Activated CD8-positive, alpha-beta memory T cell treated with anti-CD3 and anti-CD28 coated beads for 4 hours (primary cell): Measurements from ENCODE around the gene PRR35.

Source experiments
- DNase-seq, 2 donors: peaks; one replicate each; pipeline ENCODE4 v3.0.0-alpha.2; 2020; ENCODE audit warnings: low read depth in 2 of 2

The PRR35 gene

DNA sequence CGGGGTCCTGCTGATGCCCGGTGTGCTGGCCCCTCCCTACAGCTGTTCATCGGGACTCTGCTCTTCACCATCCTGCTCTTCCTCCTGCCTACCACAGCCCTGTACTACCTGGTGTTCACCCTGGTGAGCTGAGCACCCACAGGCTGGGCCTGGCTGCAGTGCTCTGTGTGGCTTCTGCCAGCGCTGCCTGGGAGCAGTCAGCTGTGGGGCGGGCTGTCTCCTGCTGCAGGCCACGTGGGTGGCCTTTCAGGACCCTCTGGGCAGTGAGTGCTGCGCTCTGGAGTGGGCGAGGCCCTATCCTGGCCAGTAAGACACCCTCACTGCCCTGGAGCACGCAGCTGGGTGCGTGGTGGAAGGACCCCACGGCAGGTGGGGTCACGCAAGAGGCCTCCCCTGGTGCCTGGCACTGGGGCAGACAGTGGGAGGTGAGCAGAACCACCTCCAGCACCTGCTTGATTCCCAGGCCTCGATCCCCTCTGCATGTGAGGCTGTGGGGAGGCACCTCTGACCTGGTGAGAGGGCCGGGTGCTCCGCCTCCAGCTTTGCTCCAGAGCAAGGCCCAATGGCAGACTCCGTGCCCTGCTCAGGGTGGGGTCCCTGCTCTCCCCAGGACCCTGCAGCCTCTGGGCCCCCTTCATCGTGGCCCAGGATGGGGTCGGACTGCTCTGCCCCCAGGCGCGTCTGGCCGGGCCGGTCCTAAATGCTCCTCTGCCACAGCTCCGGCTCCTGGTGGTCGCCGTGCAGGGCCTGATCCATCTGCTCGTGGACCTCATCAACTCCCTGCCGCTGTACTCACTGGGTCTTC lies 20.1 kb downstream of the PRR35 start:
- no peak for DNase-seq

DNA sequence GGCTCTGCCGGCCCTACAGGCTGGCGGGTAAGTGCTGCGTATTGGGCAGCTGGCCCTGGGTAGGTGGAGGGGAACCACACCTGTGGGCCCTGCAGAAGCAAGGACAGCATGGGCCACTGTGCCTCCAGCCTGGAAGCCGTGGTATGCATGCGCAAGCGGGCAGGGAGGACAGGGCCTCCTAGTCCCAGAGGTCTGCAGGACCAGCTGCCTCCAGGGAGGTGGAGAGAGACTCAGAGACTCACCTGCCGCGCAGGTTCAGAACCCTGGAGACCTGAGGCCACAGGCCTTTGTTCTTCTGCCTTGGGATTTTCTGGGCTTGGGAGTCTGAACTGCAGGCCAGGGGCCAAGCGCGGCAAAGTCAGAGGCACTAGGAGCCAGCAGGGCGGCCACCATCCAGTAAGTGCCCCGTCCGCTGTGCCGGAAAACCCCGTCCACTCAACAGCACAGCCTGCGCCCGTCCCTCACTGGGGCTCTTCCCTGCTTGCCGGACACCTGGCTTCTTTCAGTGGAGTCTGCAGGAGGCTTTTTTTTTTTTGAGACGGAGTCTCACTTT lies 20.8 kb downstream of the PRR35 start:
- DNase-seq, result no peak

DNA sequence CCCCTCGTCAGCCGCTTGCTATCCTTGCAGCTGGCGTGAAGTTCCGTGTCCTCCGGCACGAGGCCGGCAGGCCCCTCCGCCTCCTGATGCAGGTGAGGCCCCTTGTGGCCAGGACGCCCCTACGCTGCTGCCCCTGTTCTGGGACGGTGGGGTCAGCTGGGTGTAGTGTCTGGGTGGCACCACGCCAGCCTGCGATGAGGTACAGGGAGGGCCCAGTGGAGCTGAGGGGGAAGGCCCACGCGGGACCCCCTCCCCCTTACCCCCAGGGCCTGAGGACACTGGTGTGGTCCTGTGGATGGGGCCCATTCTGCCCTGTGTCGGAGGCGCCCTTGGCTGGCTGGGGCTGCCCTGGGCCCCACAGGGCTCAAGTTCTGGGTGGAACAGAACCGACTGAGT lies 22.0 kb downstream of the PRR35 start:
- DNase-seq, result no peak

DNA sequence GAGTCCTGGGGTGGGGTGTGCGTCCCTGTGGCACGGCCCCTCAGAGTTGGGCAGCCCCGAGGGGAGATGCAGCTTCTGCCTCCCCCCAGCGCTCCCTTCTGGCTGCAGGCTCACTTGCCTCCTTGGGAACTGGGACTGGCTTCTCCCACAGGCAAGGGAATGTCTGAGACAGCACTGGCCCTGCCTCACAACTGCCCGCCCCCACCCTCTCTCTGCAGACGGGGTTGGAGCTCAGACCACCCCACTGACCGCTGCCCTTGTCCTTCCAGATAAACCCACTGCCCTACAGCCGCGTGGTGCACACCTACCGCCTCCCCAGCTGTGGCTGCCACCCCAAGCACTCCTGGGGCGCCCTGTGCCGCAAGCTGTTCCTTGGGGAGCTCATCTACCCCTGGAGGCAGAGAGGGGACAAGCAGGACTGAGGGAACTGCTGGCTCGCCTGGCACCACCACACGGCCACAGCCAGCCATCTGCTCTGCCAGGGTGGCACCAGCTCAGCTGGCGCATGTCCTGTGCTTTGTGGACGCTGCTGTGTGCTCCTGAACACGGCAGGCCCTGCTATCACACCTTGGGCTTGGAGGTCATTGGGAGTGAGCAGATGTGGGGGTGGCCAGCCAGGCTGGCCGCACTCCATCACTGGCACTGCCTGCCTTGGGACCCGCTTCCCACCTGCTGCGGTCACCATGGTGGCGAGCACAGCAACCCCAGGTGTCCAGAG lies 22.6 kb downstream of the PRR35 start:
- no peak for DNase-seq

DNA sequence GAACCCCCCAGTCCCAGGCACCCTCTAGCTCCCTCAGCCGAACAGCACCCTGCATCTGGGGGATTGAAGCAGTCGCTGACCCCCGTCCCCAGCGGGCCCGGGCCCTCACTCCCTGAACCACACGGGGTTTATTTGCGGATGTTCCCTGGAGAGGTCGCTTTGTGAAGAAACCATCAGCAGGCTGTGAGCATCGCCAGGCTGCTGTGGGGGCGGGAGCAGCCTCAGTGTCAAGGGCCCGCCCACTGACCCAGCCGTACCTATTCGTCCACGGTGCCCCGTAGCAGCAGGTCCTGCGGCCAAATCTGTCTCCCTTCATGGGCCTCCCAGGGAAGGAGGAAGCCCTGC lies 23.2 kb downstream of the PRR35 start:
- no peak for DNase-seq

DNA sequence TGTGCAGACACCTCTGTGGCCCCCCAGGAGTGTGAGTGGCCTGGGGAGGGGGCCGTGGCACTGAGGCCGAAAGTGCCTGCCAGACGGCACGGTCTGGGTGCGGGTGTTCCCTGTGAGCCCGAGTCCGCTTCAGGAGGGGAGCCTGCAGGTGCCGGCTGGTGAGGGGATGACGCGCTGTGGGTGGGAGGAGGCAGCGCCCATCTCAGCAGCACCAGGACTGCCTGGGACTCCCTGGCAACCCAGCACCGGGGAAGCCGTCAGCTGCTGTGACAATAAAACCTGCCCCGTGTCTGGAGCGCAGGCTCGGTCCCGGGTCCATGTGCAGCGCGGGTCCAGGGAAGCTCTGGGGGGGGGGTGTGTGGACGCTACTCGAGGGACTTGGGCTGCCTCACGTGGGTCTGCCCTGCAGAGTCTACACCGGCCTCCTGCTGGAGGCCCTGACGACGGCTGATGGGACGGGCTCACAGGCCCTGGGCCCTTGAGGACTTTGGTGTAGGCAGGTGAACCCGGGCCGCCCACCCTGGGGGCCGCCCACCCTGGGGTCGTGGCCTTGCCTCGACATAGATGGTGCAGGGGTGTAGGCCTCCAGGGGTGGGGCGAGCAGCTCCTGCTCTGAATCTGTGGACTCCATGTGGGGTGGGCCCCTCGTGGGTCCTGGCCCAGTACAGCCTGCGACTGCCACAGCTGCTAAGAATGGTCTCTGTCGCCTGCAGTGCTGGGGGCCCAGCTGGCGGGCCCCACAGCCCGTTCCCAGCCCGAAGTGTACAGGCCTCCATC lies 23.8 kb downstream of the PRR35 start:
- no peak for DNase-seq

DNA sequence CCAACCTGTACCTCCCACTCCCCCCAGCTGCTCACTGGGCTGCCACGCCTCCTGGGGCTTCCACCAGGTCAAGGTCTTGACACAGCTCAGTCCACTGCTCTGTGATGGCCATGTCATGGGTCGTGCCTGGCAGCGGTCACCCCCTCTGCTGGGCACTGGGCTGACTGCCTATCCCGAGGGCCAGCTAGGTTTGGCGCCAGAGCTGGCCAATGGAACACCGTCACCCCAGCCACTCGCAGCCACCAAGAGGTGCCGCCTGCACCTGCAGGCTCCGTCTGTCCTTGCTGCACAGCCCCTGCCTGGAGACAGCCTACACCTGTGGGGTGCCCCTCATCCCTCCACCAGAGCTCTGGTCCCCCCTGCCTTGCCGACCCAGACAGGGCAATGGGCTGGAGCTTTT lies 25.2 kb downstream of the PRR35 start:
- DNase-seq, result no peak

DNA sequence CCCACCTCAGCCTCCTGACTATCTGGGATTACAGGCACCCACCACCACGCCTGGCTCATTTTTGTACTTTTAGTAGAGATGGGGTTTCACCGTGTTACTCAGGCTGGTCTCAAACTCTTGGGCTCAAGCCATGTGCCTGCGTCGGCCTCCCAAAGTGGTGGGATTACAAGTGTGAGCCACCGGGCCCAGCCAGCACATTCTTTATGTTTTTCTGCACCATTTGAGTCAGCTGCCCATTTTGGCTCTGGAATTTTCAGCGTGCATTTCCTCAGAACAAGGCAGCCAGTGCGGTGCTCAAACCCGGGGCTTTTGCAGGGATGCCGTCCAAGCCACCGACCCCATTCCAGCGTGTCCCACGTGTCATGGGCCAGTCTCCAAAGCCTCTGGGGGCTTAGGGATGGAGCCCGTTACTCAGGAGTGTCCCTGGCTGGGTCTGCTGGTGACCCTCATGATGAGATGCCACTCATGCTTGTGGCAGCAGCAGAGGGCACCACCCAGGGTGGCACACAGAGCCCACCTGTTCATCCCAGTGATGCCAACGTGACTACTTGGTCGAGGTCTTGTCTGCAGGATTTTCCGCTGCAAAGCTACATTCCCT lies 26.0 kb downstream of the PRR35 start:
- no peak for DNase-seq

DNA sequence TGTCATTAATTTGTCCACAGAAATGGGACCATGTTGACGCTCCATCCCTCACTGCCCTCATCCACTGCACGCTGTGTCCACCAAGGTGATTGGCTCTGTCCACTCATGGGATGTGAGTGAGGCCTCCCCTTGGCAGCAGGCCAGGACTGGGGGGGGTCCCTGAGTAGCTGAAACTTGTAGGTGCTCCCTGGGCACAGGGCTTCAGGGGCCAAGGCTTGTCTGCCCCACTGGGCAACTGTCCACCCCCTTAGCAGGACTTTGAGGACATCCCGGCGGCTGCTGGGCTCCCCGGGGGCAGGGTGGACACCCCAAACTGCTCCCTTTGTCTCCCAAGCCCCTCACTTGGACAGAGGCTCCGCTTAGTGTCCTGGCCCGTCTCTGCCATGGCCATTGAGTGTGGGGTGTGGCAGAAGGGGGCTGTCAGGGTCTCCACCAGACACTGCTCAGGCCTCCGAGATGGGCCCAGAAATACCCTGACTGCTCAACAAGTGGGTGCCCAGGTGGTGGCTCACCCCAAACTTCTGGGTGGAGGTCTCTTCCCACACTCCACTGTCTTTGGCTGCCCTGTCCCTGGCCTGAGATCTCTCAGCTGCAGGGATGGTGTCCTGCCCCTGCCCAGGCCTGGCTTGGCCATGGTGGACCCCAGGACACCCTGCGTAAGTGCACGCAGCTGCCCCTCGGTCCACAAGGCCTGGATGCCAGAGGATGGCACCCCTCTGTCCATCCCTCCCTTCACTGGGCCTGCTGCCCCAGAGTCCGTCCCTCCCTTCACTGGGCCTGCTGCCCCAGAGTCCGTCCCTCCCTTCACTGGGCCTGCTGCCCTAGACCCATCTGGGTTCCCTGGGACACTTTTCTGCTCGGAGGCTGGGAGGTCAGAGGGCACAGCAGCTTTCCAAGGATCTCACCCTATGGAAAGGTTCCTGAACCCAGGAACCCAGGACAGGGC lies 26.7 kb downstream of the PRR35 start:
- DNase-seq, result no peak

DNA sequence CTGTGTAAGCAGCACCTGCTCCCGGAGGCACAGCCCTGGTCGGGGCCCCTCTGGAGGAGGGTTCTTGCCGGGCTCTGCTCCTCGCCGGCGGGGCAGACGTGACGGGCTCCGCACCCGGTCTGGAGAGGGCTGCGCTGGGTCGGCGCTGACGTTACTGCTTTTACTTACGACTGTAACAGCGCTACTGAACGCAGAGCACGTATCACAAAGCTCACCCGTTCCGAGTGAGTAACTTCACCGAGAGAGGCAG lies 28.4 kb downstream of the PRR35 start:
- no peak for DNase-seq

DNA sequence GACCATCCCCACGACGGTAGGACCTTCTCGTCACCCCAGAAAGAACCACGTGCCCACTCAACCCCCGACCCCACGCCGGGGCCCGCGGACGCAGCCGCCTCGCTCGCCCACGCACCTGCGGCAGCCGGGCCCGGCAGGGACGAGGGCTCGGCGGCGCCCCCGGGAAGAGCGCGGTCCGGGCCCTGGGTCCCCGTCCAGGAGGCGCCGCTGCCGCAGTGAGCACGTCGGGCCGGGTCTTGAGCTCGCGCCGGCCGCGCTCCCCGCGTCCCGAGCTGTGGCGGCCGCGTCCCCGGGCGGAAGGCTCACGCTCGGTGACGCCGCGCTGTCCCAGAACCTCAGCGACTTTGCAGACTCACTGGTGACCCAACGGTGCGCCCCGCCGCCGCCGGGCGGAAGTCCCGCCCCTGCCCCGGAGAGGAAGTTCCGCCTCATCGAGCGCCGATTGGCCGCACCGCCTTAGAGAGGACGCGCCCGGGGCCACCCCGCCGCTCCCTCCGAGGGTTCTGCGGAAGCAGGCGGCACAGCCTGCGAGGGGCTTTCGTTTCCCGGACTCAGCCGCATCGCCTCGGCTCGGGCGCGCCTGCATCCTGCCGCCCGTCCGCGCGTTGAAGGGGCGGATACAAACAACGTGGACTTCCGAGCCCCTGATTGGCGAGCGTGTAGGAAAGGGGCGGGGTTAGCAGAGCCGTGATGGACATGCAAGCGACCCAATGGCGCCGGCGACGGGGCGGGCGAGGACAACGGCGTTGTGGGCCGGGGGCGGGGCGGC lies 28.9 kb downstream of the PRR35 start:
- peak; percentile 96 for DNase-seq

DNA sequence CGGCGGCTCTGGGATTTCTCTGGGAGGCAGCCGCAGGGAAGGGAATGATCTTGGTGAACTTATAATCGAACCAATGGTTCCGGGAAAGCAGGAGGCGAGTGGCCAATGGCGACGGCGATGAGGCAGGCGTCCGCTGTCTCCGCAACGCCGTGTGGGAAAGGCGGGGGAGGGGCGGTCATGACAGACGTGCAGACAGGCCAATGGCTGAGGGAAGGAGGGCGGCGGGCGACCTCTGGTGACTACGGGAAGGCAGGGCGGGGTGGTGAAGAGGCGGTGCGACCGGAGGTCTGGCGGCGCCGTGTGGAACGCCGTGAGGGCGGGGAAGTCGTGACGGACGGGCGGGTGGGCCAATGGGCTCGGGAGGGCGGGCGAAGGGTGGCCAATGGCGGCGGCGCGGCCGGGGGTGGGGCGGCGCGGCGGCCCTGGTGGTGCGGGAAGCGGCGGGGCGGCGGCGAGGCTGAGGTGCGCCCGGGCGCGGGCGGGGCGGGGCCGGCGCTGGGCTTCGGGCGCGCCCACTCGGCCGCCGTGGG lies 29.5 kb downstream of the PRR35 start, which contains the start of gene RAB40C:
TSS of gene RAB40C (plus strand) at position 409 of the 530 bp plus-strand sequence. CDS start 226 bp downstream, outside the sequence.
- peak; percentile 98 to 99 for DNase-seq

DNA sequence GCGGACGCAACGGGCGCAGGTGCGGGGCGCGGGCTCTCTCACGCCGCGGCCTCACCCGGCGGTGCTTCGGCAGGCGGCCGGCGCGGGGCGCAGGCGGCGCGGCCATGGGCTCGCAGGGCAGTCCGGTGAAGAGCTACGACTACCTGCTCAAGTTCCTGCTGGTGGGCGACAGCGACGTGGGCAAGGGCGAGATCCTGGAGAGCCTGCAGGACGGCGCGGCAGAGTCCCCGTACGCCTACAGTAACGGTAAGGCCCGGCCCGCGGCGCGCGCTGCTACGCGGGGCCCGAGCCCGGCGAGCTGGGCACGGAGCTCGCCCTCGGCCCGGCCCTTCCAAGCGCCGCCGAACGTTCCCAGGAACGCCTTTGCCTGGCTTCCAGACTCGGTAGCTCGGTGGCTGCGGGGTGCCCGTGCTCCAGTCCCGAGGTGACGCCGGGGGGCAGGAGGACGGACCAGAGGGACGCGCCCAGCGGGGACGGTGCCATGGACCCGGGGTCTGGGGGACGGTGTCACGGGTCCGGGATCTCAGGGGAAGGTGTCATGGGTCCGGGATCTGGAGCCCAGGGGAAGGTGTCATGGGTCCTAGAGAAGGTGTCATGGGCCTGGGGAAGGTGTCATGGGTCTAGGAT lies 30.1 kb downstream of the PRR35 start:
- no peak for DNase-seq

DNA sequence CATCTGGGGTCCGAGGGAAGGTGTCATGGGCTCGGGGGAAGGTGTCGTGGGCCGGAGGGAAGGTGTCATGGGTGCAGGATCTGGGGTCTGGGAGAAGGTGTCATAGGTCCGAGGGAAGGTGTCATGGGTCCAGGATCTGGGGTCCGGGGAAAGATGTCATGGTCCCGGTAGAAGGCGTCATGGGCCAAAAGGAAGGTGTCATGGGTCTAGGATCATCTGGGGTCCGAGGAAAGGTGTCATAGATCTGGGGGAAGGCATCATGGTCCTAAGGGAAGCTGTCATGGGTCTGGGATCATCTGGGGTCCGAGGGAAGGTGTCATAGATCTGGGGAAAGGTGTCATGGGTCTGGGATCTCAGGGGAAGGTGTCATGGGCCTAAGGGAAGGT lies 30.6 kb downstream of the PRR35 start:
- no peak for DNase-seq

DNA sequence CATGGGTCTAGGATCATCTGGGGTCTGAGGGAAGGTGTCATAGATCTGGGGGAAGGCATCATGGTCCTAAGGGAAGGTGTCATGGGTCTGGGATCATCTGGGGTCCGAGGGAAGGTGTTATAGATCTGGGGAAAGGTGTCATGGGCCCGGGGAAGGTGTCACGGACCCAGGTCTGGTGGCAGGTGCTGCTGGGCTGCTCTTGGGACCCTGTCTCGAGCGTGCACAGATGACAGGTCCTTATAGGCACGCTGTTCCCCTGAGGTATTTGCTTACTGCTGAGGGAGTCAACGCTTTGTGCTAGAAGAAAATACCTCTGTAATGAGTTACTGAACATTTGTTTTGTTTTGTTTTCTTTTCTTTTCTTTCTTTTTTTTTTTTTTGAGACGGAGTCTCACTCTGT lies 31.0 kb downstream of the PRR35 start:
- DNase-seq, result no peak

DNA sequence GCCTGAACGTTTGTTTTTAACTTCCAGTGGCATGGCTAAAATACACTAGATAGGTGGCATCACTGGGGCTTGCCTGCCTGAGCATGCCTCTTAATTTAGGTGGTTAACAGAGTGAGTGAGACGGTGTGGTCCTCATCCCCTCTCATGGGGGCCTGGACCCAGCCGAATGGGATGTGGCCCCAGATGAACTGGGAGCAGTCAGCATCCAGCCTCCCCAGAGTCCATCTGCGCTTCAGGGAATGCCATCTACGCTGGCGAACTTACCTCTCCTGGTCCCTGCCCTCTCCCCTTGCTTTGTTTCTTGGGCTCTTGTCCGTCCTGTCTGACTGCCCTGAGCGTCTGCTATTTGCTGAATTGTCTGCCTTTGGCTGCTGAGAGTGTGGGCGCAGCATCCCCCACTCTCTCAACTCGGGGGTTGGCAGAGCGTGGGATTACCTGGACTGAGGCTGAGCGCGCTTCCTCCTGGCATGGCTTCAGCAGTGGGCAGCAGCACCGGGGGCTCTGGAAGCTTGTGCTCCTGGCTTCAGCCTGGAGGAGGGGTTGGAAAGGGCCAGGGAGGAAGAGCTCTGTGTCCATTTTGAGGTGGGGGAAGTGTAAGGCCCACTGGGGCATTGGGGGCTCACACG lies 31.8 kb downstream of the PRR35 start:
- DNase-seq, result no peak

DNA sequence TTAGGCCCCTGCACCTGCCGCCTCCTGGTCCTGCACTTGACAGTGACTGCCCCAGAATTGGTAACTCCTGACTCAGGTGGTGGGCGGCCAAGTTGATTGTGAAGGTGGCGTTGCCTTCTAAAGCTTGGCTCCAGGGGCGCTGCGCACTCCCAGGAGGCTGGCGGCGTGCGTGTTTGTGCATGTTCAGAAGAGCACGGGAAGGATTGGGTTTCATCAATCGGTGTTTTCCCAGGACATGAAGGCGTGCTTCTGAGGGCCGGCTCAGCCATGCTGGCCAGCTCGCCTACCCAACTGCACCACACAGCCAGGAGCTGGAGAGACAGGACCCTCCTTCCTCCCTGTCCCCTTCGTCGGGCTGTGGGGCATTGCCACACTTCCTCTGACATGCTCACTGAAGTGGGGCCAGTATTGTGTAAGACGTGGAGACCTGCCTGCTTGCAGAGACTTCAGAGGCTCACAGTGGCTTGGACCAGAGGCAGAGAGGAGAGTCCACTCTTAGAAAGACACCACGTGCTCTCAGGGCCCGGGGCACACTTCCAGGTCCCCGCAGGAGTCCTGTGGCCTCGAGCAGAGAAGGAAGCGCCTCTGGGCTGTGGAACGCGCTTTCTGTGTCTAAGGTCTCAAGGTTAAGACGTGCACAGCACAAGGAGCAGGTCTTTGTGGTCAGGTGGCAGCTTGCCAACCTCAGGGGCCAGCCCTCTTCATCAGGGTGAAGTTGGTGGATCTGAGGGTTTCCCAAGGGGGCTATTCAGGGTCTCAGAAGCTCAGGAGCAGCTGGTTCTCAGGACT lies 32.5 kb downstream of the PRR35 start:
- no peak for DNase-seq

DNA sequence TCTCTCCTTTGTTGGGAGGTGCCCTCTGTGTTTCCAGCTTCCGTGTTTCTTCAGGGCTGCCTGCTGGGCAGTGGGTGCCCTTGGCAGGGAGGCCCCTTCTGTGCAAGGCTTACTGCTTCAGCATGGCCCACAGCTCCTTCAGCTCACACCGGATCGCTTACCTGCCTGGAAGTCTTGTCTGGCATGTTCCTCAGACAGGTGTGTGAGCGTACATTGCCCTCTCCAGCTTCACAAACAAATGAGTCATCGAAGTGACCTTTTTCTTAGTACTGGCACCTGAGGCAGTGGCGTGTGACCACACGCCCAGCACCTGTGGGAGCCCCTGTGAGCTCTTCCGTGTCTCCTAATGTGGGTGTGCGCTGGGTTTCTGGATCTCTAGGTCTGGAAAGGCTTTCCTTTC lies 33.2 kb downstream of the PRR35 start:
- DNase-seq, result no peak
